Sigmoid colon (tissue), 4 donors: ENCODE data around the gene OAS3.
"Not testable (repeated sequence)": the region's sequence is repeated elsewhere in the genome, so short reads cannot be mapped to it uniquely, and the experiment has no call there.

Experiments used
- EP300 ChIP-seq, 4 donors: sonication (generic); formaldehyde crosslinking; IDR thresholded peaks; one replicate each; pipeline ENCODE4 v1.6.1; 2017; ENCODE audit warnings: antibody characterized with exemption in 4 of 4
- POLR2A ChIP-seq, 2 donors: fragments of 450-650 bp; IDR thresholded peaks; one replicate each; pipeline ENCODE4 v1.6.1; 2016; ENCODE audit warnings: antibody characterized with exemption in 2 of 2, mild to moderate bottlenecking in 2 of 2, moderate library complexity in 2 of 2
- POLR2AphosphoS5 ChIP-seq, 4 donors: sonication (generic); formaldehyde crosslinking; IDR thresholded peaks; one replicate each; pipeline ENCODE4 v1.6.1; 2017; ENCODE audit warnings: antibody characterized with exemption in 4 of 4
- TF ChIP-seq, protein P1 (sequence below), 4 experiments: fragments of 450-650 bp in 3 of 4; fragments of 200-600 bp in 1 of 4; IDR thresholded peaks; one replicate each; pipeline ENCODE4 v1.5.1; 2016 to 2019; ENCODE audit warnings: antibody characterized with exemption in 4 of 4, mild to moderate bottlenecking in 3 of 4, moderate library complexity in 2 of 4

DNA sequence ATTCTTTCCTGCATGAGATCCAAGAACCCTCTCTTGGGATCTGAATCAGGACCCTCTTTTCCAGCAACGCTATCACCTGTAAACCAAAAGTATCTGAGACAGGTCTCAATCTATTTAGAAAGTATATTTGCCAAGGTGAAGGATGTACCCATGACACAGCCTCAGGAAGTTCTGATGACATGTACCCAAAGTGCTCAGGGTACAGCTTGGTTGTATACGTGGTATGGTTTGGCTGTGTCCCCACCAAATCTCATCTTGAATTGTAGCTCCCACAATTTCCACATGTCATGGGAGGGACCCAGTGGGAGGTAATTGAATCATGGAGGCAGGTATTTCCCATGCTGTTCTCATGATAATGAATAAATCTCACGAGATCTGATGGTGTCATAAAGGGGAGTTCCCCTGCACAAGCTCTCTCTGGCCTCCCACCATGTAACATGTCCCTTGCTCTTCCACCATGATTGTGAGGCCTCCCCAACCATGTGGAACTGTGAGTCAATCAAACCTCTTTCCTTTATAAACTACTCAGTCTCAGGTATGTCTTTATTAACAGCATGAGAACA lies 50.6 kb downstream of the OAS3 start:
- TF ChIP-seq, protein P1, sequence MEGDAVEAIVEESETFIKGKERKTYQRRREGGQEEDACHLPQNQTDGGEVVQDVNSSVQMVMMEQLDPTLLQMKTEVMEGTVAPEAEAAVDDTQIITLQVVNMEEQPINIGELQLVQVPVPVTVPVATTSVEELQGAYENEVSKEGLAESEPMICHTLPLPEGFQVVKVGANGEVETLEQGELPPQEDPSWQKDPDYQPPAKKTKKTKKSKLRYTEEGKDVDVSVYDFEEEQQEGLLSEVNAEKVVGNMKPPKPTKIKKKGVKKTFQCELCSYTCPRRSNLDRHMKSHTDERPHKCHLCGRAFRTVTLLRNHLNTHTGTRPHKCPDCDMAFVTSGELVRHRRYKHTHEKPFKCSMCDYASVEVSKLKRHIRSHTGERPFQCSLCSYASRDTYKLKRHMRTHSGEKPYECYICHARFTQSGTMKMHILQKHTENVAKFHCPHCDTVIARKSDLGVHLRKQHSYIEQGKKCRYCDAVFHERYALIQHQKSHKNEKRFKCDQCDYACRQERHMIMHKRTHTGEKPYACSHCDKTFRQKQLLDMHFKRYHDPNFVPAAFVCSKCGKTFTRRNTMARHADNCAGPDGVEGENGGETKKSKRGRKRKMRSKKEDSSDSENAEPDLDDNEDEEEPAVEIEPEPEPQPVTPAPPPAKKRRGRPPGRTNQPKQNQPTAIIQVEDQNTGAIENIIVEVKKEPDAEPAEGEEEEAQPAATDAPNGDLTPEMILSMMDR (IDR thresholded peaks at IDR 0.05), result not testable (repeated sequence)
- TF ChIP-seq POLR2A, POLR2AphosphoS5, EP300 (IDR thresholded peaks at IDR 0.05): not testable (repeated sequence)
